COLO829 (cell line): ENCODE data around the gene PSORS1C2.

Experiments used
- DNase-seq: peaks from one replicate; pipeline ENCODE4 v3.0.0; 2012; ENCODE audit warnings: low spot score

PSORS1C2 gene

DNA sequence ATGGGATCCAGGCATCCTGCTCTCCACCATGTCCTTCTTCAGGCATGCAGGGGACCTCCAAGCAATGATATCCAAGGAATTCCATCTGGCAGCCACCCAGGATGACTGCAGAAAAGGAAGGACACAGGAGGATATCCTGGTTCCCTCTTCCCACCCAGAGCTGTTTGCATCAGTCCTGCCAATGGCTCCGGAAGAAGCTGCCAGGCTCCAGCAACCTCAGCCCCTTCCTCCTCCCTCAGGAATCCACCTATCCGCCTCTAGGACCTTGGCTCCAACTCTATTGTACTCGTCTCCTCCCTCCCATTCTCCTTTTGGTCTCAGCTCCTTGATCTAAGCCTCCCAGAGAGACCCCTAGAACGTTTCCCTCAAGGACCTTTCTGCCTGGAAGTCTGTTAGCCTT, 733 bp upstream of the PSORS1C2 start:
- DNase-seq: no peak

- no peak for DNase-seq
Measured at GRCh38 chr6:31135710-31136109, 3.2 kb downstream of the PSORS1C2 start.

GRCh38 chr6:31132806-31133205, 6.1 kb downstream of the PSORS1C2 start:
- no peak for DNase-seq

GRCh38 chr6:31131595-31131994, 7.3 kb downstream of the PSORS1C2 start:
- DNase-seq: no peak

- no peak for DNase-seq
Measured at GRCh38 chr6:31130751-31131150, 8.1 kb downstream of the PSORS1C2 start.

GRCh38 chr6:31129130-31129529, 9.7 kb downstream of the PSORS1C2 start:
- no peak for DNase-seq

GRCh38 chr6:31128093-31128676, 10.7 kb downstream of the PSORS1C2 start:
- peak; percentile 48 for DNase-seq

DNA sequence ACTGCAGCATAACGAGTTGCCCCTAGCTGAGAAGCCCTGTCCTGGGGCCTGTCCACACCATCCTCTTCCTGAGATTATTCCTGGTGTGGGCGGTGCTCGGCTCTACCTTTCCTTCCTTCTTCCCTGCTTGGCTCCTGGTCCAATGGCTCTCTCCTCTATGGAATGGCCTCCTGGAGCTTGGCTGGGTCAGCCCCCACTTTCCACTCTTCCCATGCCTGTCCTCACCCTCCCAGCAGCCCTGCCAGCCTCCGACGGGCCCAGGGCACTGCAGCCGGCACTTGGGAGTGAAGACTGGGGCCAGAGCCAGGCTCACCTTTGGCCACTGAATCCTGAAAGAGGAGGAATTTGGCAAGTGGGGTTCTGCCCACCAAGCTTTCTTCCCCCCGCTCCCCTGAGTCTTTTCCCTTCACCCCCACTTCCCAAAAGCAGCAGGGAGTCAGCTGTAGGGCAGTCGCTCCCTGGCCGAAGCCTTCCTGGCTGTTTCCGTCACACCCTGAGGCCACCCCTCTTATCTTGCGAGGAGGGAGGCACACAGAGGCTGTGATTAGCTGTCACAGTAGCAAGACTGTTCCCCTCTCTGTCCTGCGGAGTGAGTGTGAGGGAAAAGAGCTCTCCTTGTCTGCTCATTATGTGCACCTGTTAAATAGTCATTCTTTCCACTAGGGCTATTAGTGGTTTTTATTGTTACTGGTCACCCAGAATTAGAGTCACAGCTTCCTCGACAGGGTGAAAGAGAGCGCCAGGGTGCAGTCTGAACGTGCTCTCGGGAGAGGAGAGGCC, 12.3 kb downstream of the PSORS1C2 start:
- DNase-seq: no peak

DNA sequence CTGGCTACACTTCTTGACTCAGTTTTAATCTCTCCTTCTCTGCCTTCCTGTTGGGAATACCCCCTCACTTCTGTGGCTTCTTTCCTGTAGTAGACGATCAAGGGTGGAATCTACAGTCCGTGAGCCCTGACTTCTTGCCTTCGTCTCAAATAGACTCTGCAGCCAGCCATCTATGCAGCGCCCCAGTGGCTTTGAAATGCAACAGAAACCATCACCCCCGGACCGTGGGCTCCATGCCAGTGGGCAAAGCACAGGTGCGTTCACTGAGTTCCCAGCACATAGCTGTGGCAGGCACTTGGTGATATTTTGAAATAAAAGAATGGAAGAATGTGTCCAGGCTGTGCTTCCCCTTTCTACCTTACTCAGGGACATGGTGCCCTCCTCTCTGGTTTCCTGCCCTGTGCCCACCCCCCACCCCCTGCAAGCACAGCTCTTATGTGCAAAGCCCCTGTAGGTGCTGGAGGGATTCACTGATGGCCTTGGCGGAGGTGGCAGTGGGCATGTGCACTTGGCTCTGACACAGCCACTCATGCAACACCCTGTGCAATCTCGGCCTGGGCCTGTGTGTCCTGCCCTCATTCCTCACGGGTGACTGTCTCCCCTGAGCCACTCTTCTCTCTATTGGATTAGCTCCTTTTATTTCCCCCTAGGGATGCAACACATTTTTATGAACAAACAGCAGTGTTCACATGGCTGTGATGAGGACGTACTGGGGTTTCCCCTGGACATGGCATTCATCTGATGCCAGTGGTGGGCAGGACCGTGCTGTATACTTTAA, 13.1 kb downstream of the PSORS1C2 start:
- DNase-seq: no peak

DNA sequence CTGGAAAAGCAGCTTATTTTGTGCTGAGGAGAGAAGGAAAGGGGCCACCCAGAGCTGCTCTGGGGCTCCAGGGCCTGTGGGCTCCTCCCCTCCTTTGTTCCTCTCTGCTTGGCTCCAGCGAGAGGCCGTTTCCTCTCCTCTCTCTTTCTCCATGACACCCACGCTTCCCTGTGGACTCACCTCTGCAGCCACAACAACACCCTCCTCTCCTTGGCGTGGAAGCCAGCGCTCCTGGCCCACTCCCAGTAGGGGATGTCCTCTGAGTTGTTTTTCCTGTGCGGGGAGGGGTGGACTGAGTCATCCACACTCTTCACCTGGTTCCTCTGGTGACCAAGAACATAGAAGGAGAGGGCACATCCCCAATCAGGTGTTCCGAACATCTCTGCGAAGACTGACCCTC, 13.7 kb downstream of the PSORS1C2 start:
- no peak for DNase-seq

DNA sequence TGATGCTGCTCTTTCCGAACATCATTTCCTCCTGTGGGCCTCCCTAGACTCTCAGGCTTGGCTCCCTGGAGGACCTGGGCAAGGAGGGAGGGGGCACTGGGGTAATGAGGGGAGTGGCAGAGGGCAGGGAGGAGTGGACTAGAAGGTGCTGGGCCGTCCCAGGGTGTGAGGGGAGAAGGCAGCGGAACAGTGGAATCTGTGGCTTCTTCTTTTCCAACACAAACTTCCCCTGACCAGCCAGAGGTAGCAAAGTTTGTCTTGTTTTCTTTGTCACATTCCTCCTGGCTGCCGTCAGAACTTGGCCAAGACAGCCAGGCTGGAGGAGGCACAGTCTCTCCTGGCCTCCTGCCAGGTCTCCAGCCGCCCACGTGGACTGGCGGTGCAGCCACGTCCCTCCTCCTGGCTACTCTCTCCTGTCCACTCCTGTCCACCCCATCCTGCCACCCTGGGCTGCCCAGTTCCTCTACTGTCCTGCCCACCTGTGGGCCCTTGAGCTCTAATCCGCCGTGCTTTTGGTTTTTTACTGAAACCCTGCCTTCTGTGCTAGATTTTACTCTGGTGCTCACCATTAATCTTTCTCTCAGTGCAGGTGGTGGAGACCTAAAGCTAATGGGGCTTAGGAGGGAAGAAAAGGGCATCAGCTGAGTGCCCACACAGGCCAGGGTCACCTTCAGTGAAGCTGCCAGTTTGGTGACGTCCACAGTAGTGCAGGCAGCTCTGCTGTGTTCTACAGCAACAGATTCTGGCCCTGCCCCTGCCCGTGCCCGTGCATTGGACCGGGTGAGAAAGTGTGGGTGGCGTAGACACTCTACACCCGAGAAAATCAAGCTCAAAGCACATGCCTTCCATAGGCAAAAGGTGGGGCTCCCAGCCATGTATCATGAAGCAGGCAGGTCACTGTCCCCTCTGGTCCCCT, 15.8 kb downstream of the PSORS1C2 start:
- DNase-seq: peak; percentile 58

DNA sequence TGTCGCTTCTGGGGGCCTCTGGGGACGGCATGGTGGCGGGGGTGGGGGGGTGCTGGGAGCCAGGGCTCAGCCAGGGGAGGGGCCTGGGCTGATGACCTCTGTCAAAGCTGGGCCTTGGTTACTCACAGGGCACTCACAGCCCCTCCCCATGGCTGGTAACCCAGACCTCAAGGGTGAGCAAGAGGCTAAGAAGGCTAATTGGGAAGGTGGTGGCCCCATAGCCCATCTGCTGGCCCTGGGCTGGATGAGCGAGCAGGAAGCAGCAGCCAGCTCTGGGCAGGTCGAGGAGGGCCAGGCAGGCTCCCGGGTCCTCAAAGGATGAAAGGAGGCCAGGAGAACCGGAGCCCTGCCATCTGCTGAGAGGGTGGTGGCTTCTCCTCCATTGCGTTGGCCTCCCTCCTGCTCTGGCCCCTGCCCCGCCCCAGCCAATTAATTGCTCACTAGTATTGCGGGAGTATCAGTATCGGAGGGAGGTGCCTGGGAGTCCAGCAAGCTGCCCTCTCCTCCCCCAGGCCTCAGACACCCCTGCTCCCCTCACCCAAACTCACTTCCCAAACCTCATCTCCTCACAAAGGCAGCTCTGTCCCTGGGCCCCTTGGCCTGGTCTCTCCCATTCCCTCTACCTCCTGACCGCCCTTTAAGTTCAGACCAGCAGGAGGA, 17.6 kb downstream of the PSORS1C2 start:
- DNase-seq: no peak

DNA sequence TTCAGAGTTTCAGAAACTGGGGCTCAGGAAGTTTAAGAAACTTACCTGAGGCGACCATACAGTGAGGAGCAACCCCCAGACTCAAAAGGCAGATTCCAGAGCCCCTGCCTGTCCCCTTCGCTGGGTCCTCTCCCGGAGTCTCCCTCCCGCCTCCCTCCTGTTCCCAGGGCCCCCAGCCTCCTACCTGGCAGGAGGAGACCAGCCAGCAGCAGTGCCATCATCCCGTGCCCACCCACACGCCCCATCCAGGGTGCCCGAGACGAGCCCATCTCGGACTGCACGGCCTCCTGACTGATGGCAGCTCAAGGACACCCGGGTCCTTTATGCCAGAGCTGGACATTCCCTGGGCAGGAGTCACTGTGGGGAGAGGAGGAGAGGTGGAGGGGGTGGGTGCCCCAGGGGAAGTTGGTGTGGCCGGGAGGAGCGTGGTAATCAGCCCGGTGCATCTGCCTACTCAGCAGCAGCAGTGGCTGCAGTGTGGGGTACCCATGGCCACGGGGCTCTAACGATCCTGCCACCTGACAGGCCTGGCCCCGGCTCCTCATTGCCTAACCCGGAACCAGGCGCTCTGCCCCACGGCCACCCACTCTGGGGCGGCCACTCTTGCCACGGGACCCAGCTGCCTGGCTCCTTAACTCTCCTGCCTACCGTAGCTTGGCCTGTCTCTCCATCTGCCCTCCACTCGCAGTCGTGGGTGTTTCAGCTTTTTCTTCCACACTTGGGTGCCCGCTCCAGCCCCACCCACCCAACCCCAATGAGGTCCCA, 18.5 kb downstream of the PSORS1C2 start, which contains the start of gene CDSN:
Gene CDSN, minus strand, starts transcription at position 296 of the 765 bp plus-strand sequence. Its CDS starts 27 bp downstream, at position 269.
- no peak for DNase-seq

GRCh38 chr6:31118178-31118577, 20.7 kb downstream of the PSORS1C2 start:
- DNase-seq: no peak

- DNase-seq: no peak
Measured at GRCh38 chr6:31116661-31117385, 22.0 kb downstream of the PSORS1C2 start.

DNA sequence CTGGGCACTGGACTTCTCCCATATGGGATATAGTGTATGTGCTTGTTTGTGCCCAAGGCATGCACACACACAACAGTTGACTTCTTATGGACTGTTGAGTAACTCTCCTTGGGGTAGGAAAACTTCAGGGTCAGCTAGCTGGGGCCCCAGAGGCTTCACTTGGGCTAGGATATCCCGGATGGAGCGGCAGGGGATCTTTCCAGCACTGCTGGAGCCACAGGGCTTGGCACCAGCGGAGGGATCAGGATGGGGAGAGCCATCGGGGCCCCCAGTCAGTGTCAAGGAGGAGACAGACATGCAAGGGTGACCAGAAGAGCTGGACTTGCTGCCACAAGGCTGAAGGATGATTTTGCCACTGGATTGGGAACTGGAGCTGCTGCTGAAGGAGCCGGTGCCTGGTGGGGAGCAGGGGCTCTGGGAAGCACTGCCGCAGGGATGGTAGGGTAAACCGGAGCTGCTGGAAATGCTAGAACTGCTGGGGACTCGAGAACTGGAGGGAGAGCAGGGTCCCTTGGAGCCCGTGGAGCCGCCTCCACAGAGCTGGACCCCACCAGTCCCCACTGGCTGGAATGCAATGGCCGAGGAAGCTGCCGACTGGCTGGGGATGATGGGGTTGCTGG, 22.8 kb downstream of the PSORS1C2 start:
- DNase-seq: no peak

DNA sequence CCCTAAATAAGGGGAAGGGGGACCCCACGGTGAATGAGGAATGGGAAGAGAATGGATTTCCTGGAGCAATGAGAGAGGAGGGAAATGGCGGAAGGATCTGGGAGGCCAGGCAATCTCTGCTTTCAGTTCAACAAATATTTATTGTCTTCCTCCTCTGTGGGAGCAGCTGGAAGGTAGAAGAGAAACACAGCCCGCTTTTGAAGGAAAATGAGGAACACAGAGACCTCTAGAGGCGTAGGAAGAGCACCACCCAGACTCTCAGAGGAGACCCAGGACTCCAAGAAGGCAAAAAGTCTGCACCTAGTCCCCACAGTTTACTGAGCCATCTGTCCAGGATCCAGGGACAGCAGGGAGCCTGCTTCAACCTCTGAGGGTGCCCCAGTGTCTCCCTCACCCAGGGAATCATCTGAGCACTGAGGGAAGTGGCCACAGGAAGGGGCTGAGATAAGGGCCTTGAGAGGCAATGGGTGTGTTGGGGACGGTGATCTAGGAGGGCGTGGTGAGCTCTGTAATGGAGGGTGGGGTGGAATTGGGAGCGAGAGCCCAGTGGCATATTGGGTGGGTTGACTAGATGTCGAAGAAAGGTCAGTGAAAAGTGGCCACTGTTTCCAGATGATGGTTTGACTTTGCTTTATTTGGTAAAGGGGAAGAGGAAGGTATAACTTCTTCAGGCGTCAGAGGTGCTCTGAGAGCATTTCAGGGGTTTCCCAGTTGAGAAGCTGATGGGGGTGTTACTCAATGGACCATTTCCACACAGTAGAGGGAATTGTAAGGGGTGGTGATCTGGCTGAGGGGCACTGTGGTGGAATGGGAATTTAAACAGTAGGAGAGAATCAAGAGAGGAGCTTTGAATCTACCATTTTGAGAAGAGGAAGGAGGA, 23.7 kb downstream of the PSORS1C2 start:
- DNase-seq: peak; percentile 64

DNA sequence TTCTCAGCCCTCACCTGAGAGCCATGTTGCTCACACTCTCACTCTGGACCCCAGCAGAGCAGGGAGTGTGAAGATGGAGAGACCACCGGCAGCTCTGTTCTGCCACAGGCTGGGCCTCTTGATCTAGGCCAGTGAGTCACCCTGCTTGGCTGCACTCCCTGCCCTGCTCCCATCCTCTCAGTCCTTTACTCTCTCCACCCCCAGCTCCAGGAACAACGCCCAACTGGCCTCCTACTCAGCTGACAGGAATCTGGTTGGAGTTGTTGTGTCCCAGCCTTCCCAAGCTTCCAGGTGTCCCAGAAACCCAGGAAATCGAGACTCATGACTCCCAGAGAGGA, 24.4 kb downstream of the PSORS1C2 start, which contains the start of gene PSORS1C1:
Gene PSORS1C1, plus strand, starts transcription at position 260 of the 338 bp plus-strand sequence. CDS start 14,833 bp downstream, outside the sequence.
- DNase-seq: peak; percentile 87
